Lower leg skin (tissue), 4 donors: ENCODE results near the gene RPS27. TPM values are rescaled to one million over a fixed set of nuclear protein-coding genes. Genes with fewer than 3 reads are reported as not detected.
A peak's percentile ranks its signal among the peaks of the same experiment; 100 is the strongest.
"Not testable (repeated sequence)": the region's sequence is repeated elsewhere in the genome, so short reads cannot be mapped to it uniquely, and the experiment has no call there.

ENCODE experiments used
- DNase-seq, 2 donors: peaks; one replicate each; pipeline ENCODE4 v3.0.0-alpha.2; 2019; ENCODE audit warnings: low spot score in 2 of 2
- H3K4me3 ChIP-seq: fragments of 200-600 bp; sonication (generic); 2 replicates; pipeline ENCODE4 v1.5.1; 2017; ENCODE audit warnings: mild to moderate bottlenecking, low read depth; ENCODE audit not compliant: poor library complexity, severe bottlenecking
- POLR2A ChIP-seq, 2 donors: fragments of 450-650 bp; IDR thresholded peaks; one replicate each; pipeline ENCODE4 v1.6.1; 2016 to 2017; ENCODE audit warnings: antibody characterized with exemption in 2 of 2, mild to moderate bottlenecking in 1 of 2, moderate library complexity in 1 of 2
- WGBS, 2 donors: methylation state at CpG; one replicate each; pipeline ENCODE4 v1.1.5; 2018; 5-methylcytosine and 5-hydroxymethylcytosine counted together
- intact Hi-C: fragments of 100-400 bp; cut with DNase I; formaldehyde crosslinking; loops from one replicate; pipeline ENCODE4 v1.15.0; 2023; ENCODE audit warnings: low total_unique reads
- total RNA-seq, 4 donors: library from RNA; depleted of rRNA; stranded (reverse); fragments of >200 nt; gene quantifications; one replicate each; pipeline ENCODE4 v1.1.0, GENCODE V29; 2016
- TF ChIP-seq, protein P1 (sequence below), 3 donors: fragments of 450-650 bp; IDR thresholded peaks; one replicate each; pipeline ENCODE4 v1.5.1; 2016; ENCODE audit warnings: antibody characterized with exemption in 3 of 3, mild to moderate bottlenecking in 3 of 3, moderate library complexity in 2 of 3

Gene RPS27
- total RNA-seq, 4 donors from 2014 or later: 2,137 to 3,917 (median 3,283) TPM

- WGBS, 2 donors: 92 to 93% methylated on average over 8 of the region's 8 CpGs
- TF ChIP-seq, protein P1, sequence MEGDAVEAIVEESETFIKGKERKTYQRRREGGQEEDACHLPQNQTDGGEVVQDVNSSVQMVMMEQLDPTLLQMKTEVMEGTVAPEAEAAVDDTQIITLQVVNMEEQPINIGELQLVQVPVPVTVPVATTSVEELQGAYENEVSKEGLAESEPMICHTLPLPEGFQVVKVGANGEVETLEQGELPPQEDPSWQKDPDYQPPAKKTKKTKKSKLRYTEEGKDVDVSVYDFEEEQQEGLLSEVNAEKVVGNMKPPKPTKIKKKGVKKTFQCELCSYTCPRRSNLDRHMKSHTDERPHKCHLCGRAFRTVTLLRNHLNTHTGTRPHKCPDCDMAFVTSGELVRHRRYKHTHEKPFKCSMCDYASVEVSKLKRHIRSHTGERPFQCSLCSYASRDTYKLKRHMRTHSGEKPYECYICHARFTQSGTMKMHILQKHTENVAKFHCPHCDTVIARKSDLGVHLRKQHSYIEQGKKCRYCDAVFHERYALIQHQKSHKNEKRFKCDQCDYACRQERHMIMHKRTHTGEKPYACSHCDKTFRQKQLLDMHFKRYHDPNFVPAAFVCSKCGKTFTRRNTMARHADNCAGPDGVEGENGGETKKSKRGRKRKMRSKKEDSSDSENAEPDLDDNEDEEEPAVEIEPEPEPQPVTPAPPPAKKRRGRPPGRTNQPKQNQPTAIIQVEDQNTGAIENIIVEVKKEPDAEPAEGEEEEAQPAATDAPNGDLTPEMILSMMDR (IDR thresholded peaks at IDR 0.05): no peak
- TF ChIP-seq POLR2A (IDR thresholded peaks at IDR 0.05): no peak
- intact Hi-C loops: loop anchor here (2.0 to 10.0 kb wide), 3 partner anchors 41 to 473 kb away; partner anchors contain the start of gene DENND4B
- no peak for DNase-seq
- no peak overlapping the region for H3K4me3 ChIP-seq
These were observed 2.9 kb upstream of the RPS27 start for GRCh38 chr1:153987621-153988020.

DNA sequence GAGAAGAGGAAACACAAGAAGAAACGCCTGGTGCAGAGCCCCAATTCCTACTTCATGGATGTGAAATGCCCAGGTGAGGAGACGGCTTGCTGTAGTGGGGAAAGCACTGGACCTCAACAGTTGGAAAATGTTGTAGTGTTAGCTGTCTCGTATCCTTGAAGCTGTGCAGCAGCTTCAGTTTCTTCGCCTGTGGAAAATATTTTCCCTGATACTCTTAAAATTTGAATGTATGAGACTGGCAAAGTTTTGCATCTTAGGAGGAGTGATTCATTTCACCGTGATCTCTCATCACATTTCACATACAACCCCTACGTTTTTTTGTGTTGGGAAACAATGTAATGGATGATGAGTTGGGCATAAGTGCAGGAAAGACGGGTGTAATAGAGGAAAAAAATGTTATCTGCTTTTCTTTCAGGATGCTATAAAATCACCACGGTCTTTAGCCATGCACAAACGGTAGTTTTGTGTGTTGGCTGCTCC lies 629 bp downstream of the RPS27 start:
- DNase-seq: no peak
- no peak for TF ChIP-seq POLR2A (IDR thresholded peaks at IDR 0.05)
- TF ChIP-seq, protein P1 (IDR thresholded peaks at IDR 0.05): no peak
- 7% methylated on average over 9 of the region's 9 CpGs for WGBS, 2 donors
- intact Hi-C loops: no loop called here
- H3K4me3 ChIP-seq: peak overlapping the region; percentile 99

- H3K4me3 ChIP-seq: no peak overlapping the region
- TF ChIP-seq POLR2A (IDR thresholded peaks at IDR 0.05): no peak
- TF ChIP-seq, protein P1 (IDR thresholded peaks at IDR 0.05): no peak
- WGBS, 2 donors: 88% methylated on average over 2 of the region's 2 CpGs
- intact Hi-C loops: no loop called here
- DNase-seq: no peak
These were observed 1.2 kb downstream of the RPS27 start for GRCh38 chr1:153991806-153992205.

DNA sequence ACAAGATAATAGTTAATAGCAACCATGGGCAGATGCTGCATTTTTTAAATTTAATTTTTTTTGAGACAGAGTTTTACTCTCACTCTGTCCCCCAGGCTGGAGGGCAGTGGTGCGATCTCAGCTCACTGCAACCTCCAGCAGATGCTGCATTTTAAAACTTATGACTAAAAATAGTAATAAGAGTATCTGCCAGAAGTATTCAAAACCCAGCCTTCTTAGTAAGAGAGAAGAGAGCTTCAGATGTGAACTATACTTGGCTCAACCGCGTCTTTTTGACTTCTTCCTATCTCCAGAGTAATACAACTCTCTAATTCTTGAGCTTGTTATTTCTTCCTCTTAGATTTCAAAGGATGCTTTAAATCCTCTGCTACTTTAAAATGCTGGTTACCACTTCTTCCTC lies 4.6 kb downstream of the RPS27 start:
- H3K4me3 ChIP-seq: no peak overlapping the region
- TF ChIP-seq POLR2A (IDR thresholded peaks at IDR 0.05): no peak
- TF ChIP-seq, protein P1 (IDR thresholded peaks at IDR 0.05): no peak
- WGBS, 2 donors: 84% methylated on average over 3 of the region's 3 CpGs
- DNase-seq: no peak
- intact Hi-C loops: no loop called here

GRCh38 chr1:153995640-153996039 lies 5.1 kb downstream of the RPS27 start:
- intact Hi-C loops: no loop called here
- 95 to 96% methylated on average over 11 of the region's 11 CpGs for WGBS, 2 donors
- no peak for DNase-seq
- TF ChIP-seq, protein P1 (IDR thresholded peaks at IDR 0.05): no peak
- TF ChIP-seq POLR2A (IDR thresholded peaks at IDR 0.05): no peak
- no peak overlapping the region for H3K4me3 ChIP-seq

DNA sequence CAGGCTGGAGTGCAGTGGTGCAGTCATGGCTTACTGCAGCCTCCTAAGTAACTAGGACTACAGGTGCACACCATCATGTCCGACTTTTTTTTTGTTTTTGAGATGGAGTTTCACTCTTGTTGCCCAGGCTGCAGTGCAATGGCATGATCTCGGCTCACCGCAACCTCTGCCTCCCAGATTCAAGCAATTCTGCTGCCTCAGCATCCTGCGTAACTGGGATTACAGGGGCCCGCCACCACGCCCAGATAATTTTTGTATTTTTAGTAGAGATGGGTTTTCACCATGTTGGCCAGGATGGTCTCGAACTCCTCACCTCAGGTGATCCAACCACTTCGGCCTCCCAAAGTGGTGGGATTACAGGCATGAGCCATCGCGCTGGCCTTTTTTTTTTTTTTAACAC lies 6.3 kb downstream of the RPS27 start:
- DNase-seq, intact Hi-C loops, H3K4me3 ChIP-seq: not testable (repeated sequence)
- 92 to 93% methylated on average over 10 of the region's 10 CpGs for whole genome bisulfite sequencing, 2 donors
